NCI-H187 treated with DMSO at 0.1 percent for 48 hours (cell line): Measurements from ENCODE around the gene EIF4H.
A peak's percentile ranks its signal among the peaks of the same experiment; 100 is the strongest.
"Not testable (repeated sequence)": the region's sequence is repeated elsewhere in the genome, so short reads cannot be mapped to it uniquely, and the experiment has no call there.

Experiments used
- DNase-seq: peaks from one replicate; lab custom pipeline; 2025; lab: John Stamatoyannopoulos, UW

The EIF4H gene

GRCh38 chr7:74173866-74174605, at the start of gene EIF4H:
TSS of gene EIF4H (plus strand) at chr7:74174356. CDS start at chr7:74174384, 28 bp downstream.
- peak; percentile 45 for DNase-seq

- DNase-seq = no peak
Measured at GRCh38 chr7:74126220-74126880, 47.8 kb upstream of the EIF4H start.

- no peak for DNase-seq
Measured at GRCh38 chr7:74129887-74130286, 44.3 kb upstream of the EIF4H start.

- DNase-seq = no peak
Measured at GRCh38 chr7:74130518-74130917, 43.6 kb upstream of the EIF4H start.

GRCh38 chr7:74134117-74134620, 40.0 kb upstream of the EIF4H start:
- no peak for DNase-seq

GRCh38 chr7:74138334-74138867, 35.8 kb upstream of the EIF4H start:
- no peak for DNase-seq

- DNase-seq = no peak
Measured at GRCh38 chr7:74138945-74139843, 35.0 kb upstream of the EIF4H start.

- DNase-seq = no peak
Measured at GRCh38 chr7:74141705-74142104, 32.5 kb upstream of the EIF4H start.

GRCh38 chr7:74143383-74143782, 30.8 kb upstream of the EIF4H start:
- DNase-seq = no peak

GRCh38 chr7:74148491-74148890, 25.7 kb upstream of the EIF4H start:
- DNase-seq = no peak

GRCh38 chr7:74149071-74149470, 25.1 kb upstream of the EIF4H start:
- no peak for DNase-seq

GRCh38 chr7:74149603-74150002, 24.6 kb upstream of the EIF4H start:
- DNase-seq = no peak

- DNase-seq = no peak
Measured at GRCh38 chr7:74153736-74154135, 20.4 kb upstream of the EIF4H start.

- no peak for DNase-seq
Measured at GRCh38 chr7:74155810-74156395, 18.3 kb upstream of the EIF4H start.

- no peak for DNase-seq
Measured at GRCh38 chr7:74157605-74158004, 16.6 kb upstream of the EIF4H start.

- no peak for DNase-seq
Measured at GRCh38 chr7:74164985-74165456, 9.1 kb upstream of the EIF4H start.

GRCh38 chr7:74165867-74166593, 8.1 kb upstream of the EIF4H start:
- DNase-seq = no peak

- not testable (repeated sequence) for DNase-seq
Measured at GRCh38 chr7:74167324-74167723, 6.8 kb upstream of the EIF4H start.

- no peak for DNase-seq
Measured at GRCh38 chr7:74173074-74173473, 1.1 kb upstream of the EIF4H start.

GRCh38 chr7:74173491-74173865, 678 bp upstream of the EIF4H start:
- DNase-seq = no peak

- no peak for DNase-seq
Measured at GRCh38 chr7:74174606-74175082, 488 bp downstream of the EIF4H start.
